Measurements from ENCODE around the gene GRM1.

The GRM1 gene

GRCh38 chr6:146194434-146194833 is 165.6 kb downstream of the GRM1 start:
- H3K4me3 ChIP-seq (ENCODE audit: low read length) = no peak overlapping the region
- DNase-seq (ENCODE audit: low read depth) = no peak
- TF ChIP-seq CTCF (IDR thresholded peaks at IDR 0.05; ENCODE audit: insufficient read depth, low read depth, low read length, missing control alignments) = no peak

GRCh38 chr6:146200176-146200575 is 171.3 kb downstream of the GRM1 start:
- H3K4me3 ChIP-seq (ENCODE audit: low read length) = no peak overlapping the region
- no peak for DNase-seq (ENCODE audit: low read depth)
- no peak for TF ChIP-seq CTCF (IDR thresholded peaks at IDR 0.05; ENCODE audit: insufficient read depth, low read depth, low read length, missing control alignments)

- TF ChIP-seq CTCF (IDR thresholded peaks at IDR 0.05; ENCODE audit: insufficient read depth, low read depth, low read length, missing control alignments) = no peak
- no peak overlapping the region for H3K4me3 ChIP-seq (ENCODE audit: low read length)
- DNase-seq (ENCODE audit: low read depth) = no peak
These were observed 173.7 kb downstream of the GRM1 start for GRCh38 chr6:146202570-146202969.

GRCh38 chr6:146209942-146210341 is 181.1 kb downstream of the GRM1 start:
- no peak for TF ChIP-seq CTCF (IDR thresholded peaks at IDR 0.05; ENCODE audit: insufficient read depth, low read depth, low read length, missing control alignments)
- DNase-seq (ENCODE audit: low read depth) = no peak
- H3K4me3 ChIP-seq (ENCODE audit: low read length) = no peak overlapping the region

- H3K4me3 ChIP-seq (ENCODE audit: low read length) = no peak overlapping the region
- no peak for DNase-seq (ENCODE audit: low read depth)
- TF ChIP-seq CTCF (IDR thresholded peaks at IDR 0.05; ENCODE audit: insufficient read depth, low read depth, low read length, missing control alignments) = no peak
These were observed 181.7 kb downstream of the GRM1 start for GRCh38 chr6:146210406-146211083.

GRCh38 chr6:146211646-146212045 is 182.8 kb downstream of the GRM1 start:
- TF ChIP-seq CTCF (IDR thresholded peaks at IDR 0.05; ENCODE audit: insufficient read depth, low read depth, low read length, missing control alignments) = no peak
- H3K4me3 ChIP-seq (ENCODE audit: low read length) = no peak overlapping the region
- no peak for DNase-seq (ENCODE audit: low read depth)

- DNase-seq (ENCODE audit: low read depth) = no peak
- no peak overlapping the region for H3K4me3 ChIP-seq (ENCODE audit: low read length)
- no peak for TF ChIP-seq CTCF (IDR thresholded peaks at IDR 0.05; ENCODE audit: insufficient read depth, low read depth, low read length, missing control alignments)
These were observed 183.9 kb downstream of the GRM1 start for GRCh38 chr6:146212781-146213180.
